GM10266 (cell line): ENCODE results near the gene SLIT1.

ENCODE experiments used
- DNase-seq: peaks from one replicate; pipeline ENCODE4 v3.0.0; 2012; ENCODE audit errors: extremely low spot score
- CTCF ChIP-seq: IDR thresholded peaks from 2 replicates; pipeline ENCODE4 v1.5.1; 2012; ENCODE audit warnings: mild to moderate bottlenecking, low read depth; ENCODE audit not compliant: control insufficient read depth, insufficient read depth; ENCODE audit errors: missing control alignments

SLIT1 gene

GRCh38 chr10:97056003-97056630, 129.6 kb downstream of the SLIT1 start:
- DNase-seq, result no peak
- TF ChIP-seq CTCF, result no peak

GRCh38 chr10:97053276-97053675, 132.5 kb downstream of the SLIT1 start:
- no peak for TF ChIP-seq CTCF
- DNase-seq, result no peak

GRCh38 chr10:97050956-97051496, 134.7 kb downstream of the SLIT1 start:
- no peak for DNase-seq
- TF ChIP-seq CTCF, result no peak

- DNase-seq, result no peak
- no peak for TF ChIP-seq CTCF
These were observed 135.5 kb downstream of the SLIT1 start for GRCh38 chr10:97050205-97050745.

- no peak for TF ChIP-seq CTCF
- DNase-seq, result no peak
These were observed 136.1 kb downstream of the SLIT1 start for GRCh38 chr10:97049670-97050069.

GRCh38 chr10:97048649-97049427, 136.9 kb downstream of the SLIT1 start:
- TF ChIP-seq CTCF, result no peak
- no peak for DNase-seq

- DNase-seq, result no peak
- TF ChIP-seq CTCF, result no peak
These were observed 138.0 kb downstream of the SLIT1 start for GRCh38 chr10:97047788-97048187.
